ENCODE measurements around the gene CFDP1. TPM values are rescaled to one million over a fixed set of nuclear protein-coding genes. Genes with fewer than 3 reads are reported as not detected.

CFDP1 gene
- total RNA-seq, 3 donors from 2014 or later (not counting 1 experiment from before 2014, with no cell fraction given): 32.2 to 38.8 (median 32.3) TPM

DNA sequence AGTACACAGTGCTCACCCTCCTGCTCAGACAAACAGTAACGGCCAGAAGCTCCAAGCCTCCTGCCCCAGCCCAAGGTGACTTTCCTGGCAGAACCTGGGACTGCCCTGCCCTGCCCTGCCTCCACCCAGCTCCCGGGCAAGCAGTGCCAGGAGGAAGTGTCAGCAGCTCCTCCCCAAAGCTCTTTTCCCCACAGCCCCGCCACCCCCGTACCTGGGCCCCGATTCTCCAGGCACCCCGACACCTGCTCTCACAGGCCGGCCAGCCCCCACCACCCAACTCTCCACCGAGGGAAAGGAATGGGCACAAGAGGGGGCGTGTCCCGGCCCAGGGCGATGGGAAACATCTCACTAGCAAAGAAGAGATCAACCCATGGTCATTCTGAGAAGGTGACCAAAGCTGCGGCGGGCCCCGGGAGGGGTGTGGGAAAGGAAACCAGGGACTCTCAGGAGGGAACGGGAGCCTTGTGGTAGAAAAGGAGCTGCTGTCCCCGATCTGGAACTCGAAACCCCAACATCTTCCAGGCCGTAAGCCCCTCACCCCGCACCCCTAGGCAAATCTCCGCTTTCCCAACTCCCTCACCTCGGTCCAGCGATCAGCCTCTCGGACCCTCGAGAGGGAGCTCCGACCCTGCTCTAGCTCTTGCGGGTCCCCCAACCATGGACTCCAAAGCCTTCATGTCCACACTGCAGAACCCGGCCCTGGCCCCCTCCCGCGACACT is 183.1 kb downstream of the CFDP1 start:
- intact Hi-C loops (cut with micrococcal nuclease): no loop called here
- Mint-ChIP-seq H3K4me1 (peaks cover 0 to 17% of the 10 kb centered on the region in 2 donors), H3K27ac (no peak overlapping the region), H3K9me3 (no peaks in the 10 kb centered on the region), H3K36me3 (no peaks in the 10 kb centered on the region), H3K27me3 (ENCODE audit: low read depth in 2 of 2) (peaks cover 55 to 60% of the 10 kb centered on the region in 2 donors), H3K4me3 (peak overlapping the region; percentile 25)
- Histone ChIP-seq H3K4me1 (ENCODE audit: control insufficient read depth, insufficient read depth, low read length) (peaks cover 14% of the 10 kb centered on the region), H3K36me3 (ENCODE audit: control insufficient read depth, insufficient read depth, low read length) (no peaks in the 10 kb centered on the region), H3K9me3 (ENCODE audit: control insufficient read depth, insufficient read depth, low read length) (no peaks in the 10 kb centered on the region), H3K27ac (ENCODE audit: low read length) (no peak overlapping the region), H3K4me3 (ENCODE audit: low read length) (no peak overlapping the region), H3K27me3 (ENCODE audit: control insufficient read depth, insufficient read depth, low read length) (peaks cover 27% of the 10 kb centered on the region)
- ATAC-seq (no peak), DNase-seq (no peak)
- TF ChIP-seq, protein P1, sequence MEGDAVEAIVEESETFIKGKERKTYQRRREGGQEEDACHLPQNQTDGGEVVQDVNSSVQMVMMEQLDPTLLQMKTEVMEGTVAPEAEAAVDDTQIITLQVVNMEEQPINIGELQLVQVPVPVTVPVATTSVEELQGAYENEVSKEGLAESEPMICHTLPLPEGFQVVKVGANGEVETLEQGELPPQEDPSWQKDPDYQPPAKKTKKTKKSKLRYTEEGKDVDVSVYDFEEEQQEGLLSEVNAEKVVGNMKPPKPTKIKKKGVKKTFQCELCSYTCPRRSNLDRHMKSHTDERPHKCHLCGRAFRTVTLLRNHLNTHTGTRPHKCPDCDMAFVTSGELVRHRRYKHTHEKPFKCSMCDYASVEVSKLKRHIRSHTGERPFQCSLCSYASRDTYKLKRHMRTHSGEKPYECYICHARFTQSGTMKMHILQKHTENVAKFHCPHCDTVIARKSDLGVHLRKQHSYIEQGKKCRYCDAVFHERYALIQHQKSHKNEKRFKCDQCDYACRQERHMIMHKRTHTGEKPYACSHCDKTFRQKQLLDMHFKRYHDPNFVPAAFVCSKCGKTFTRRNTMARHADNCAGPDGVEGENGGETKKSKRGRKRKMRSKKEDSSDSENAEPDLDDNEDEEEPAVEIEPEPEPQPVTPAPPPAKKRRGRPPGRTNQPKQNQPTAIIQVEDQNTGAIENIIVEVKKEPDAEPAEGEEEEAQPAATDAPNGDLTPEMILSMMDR (IDR thresholded peaks at IDR 0.05): no peak
- 5% methylated on average over 29 of the region's 29 CpGs for WGBS (ENCODE audit: insufficient coverage)

DNA sequence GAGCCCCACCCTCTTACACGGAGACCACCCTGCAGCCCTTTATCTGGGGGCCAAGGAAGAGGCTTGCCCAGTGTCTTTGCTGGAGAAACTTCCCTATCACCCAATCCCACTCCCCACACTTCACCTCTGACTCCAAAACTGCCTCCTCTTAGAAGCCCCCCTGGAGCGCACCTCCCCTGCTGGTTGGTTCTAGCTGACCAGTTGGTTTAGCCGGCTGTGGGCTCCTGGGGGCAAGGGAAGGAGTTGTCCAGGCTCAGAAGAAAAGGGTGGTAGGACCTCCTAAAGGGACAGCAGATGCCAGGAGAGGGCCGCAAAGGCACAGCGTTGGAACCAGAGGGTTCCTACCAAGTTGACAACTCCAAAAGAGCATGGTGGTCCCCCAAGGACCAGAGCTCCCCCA is 183.9 kb downstream of the CFDP1 start:
- peaks cover 0 to 18% of the 10 kb centered on the region in 2 donors for H3K4me1 Mint-ChIP-seq

DNA sequence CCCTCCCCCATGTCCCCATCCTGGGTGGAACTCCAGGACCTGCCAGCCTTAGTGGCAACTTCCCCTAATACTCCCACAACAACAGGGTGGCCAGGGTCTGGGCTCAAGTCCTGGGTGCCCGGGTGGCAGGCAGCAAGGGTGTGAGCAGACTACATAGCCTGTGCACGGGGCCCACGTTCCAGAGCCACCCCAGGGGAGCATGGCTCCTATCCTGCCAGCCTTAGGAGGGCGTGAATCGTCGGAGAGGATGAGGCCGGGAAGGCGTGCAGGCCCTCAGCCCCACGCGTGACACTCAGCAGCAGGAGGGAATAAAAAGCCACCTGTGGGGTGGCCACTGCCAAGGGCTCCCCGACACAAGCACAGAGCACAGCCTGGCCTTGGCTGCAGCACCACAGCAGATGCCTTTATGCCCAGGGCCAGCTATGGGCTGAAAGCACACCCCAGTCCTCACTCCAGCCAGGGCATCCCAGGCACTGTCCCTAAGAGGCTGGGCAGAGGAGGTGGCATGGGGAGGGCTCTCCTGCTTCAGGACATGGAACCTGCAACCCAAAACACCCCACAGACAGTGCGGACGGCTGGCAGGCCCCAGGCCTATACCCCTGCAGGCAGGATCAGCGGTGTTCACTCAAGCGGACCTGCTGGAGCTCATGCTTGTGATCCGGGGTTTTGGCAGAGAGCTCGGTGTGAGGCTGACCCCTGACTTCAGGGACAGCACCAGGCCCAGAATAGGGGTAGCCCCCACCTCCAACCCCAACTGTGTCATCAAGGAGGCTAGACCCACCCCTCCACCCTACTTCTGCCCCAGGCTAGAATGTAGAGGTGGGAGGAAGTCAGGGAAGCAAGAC is 184.5 kb downstream of the CFDP1 start:
- H3K4me3 Mint-ChIP-seq: no peak overlapping the region
- no peak for DNase-seq

More for the DNA sequence above, 183.9 kb downstream of the CFDP1 start:
- Mint-ChIP-seq H3K9me3 (no peaks in the 10 kb centered on the region), H3K36me3 (no peaks in the 10 kb centered on the region), H3K27me3 (ENCODE audit: low read depth in 2 of 2) (peaks cover 51 to 57% of the 10 kb centered on the region in 2 donors), H3K27ac (no peak overlapping the region), H3K4me3 (no peak overlapping the region)
- H3K27ac ChIP-seq (ENCODE audit: low read length): no peak overlapping the region
- H3K4me3 ChIP-seq (ENCODE audit: low read length): no peak overlapping the region
- 89% methylated on average over 5 of the region's 5 CpGs for WGBS (ENCODE audit: insufficient coverage)
- TF ChIP-seq, protein P1 (IDR thresholded peaks at IDR 0.05): no peak
- H3K27me3 ChIP-seq (ENCODE audit: control insufficient read depth, insufficient read depth, low read length): peaks cover 26% of the 10 kb centered on the region
- peaks cover 14% of the 10 kb centered on the region for H3K4me1 ChIP-seq (ENCODE audit: control insufficient read depth, insufficient read depth, low read length)
- intact Hi-C loops (cut with micrococcal nuclease): no loop called here
- DNase-seq (no peak), ATAC-seq (no peak)
- H3K36me3 ChIP-seq (ENCODE audit: control insufficient read depth, insufficient read depth, low read length): no peaks in the 10 kb centered on the region
- H3K9me3 ChIP-seq (ENCODE audit: control insufficient read depth, insufficient read depth, low read length): no peaks in the 10 kb centered on the region

More for the DNA sequence above, 184.5 kb downstream of the CFDP1 start:
- no peaks in the 10 kb centered on the region for H3K36me3 Mint-ChIP-seq
- H3K4me1 Mint-ChIP-seq: peaks cover 0 to 21% of the 10 kb centered on the region in 2 donors
- TF ChIP-seq, protein P1 (IDR thresholded peaks at IDR 0.05): no peak
- H3K27ac Mint-ChIP-seq: no peak overlapping the region
- no peak overlapping the region for H3K27ac ChIP-seq (ENCODE audit: low read length)
- H3K27me3 ChIP-seq (ENCODE audit: control insufficient read depth, insufficient read depth, low read length): peaks cover 23% of the 10 kb centered on the region
- ATAC-seq: no peak
- no peaks in the 10 kb centered on the region for H3K9me3 Mint-ChIP-seq
- no peaks in the 10 kb centered on the region for H3K9me3 ChIP-seq (ENCODE audit: control insufficient read depth, insufficient read depth, low read length)
- H3K36me3 ChIP-seq (ENCODE audit: control insufficient read depth, insufficient read depth, low read length): no peaks in the 10 kb centered on the region
- peaks cover 49 to 56% of the 10 kb centered on the region in 2 donors for H3K27me3 Mint-ChIP-seq (ENCODE audit: low read depth in 2 of 2)
- WGBS (ENCODE audit: insufficient coverage): 93% methylated on average over 17 of the region's 17 CpGs
- no peak overlapping the region for H3K4me3 ChIP-seq (ENCODE audit: low read length)
- H3K4me1 ChIP-seq (ENCODE audit: control insufficient read depth, insufficient read depth, low read length): peaks cover 14% of the 10 kb centered on the region
- intact Hi-C loops (cut with micrococcal nuclease): no loop called here
